SJSA1 (cell line): ENCODE data around the gene TGFBRAP1. TPM values are rescaled to one million over a fixed set of nuclear protein-coding genes. Genes with fewer than 3 reads are reported as not detected.
"Not testable (repeated sequence)": the region's sequence is repeated elsewhere in the genome, so short reads cannot be mapped to it uniquely, and the experiment has no call there.

Source experiments
- DNase-seq, 2 experiments: peaks; one replicate each; pipeline ENCODE4 v3.0.0-alpha.2; 2015 to 2020; ENCODE audit warnings: low spot score in 2 of 2, low read depth in 1 of 2
- H3K27ac ChIP-seq: fragments of 250-450 bp; sonication (Bioruptor Pico); 2 replicates; pipeline ENCODE4 v1.5.1; 2020; ENCODE audit warnings: mild to moderate bottlenecking, moderate library complexity
- H3K27me3 ChIP-seq: fragments of 250-450 bp; sonication (Bioruptor Pico); replicated peaks from 2 replicates; pipeline ENCODE4 v1.5.1; 2020; ENCODE audit warnings: mild to moderate bottlenecking, moderate library complexity
- H3K36me3 ChIP-seq: fragments of 250-450 bp; sonication (Bioruptor Pico); 2 replicates; pipeline ENCODE4 v1.5.1; 2020; ENCODE audit warnings: mild to moderate bottlenecking
- H3K4me1 ChIP-seq: fragments of 250-450 bp; sonication (Bioruptor Pico); replicated peaks from 2 replicates; pipeline ENCODE4 v1.6.1; 2021; ENCODE audit warnings: mild to moderate bottlenecking
- H3K4me3 ChIP-seq: fragments of 250-450 bp; sonication (Bioruptor Pico); 2 replicates; pipeline ENCODE4 v1.5.1; 2020; ENCODE audit warnings: mild to moderate bottlenecking
- H3K9me3 ChIP-seq: fragments of 250-450 bp; sonication (Bioruptor Pico); replicated peaks from 2 replicates; pipeline ENCODE4 v1.5.1; 2020; ENCODE audit warnings: mild to moderate bottlenecking
- total RNA-seq: library from RNA; depleted of rRNA; stranded (reverse); fragments of >200 nt; shearing (Covaris generic); gene quantifications from 2 replicates; pipeline ENCODE4 v1.2.3, GENCODE V29; 2014

Gene TGFBRAP1
- total RNA-seq, 1 experiment from 2014 or later, result 25.8 TPM

DNA sequence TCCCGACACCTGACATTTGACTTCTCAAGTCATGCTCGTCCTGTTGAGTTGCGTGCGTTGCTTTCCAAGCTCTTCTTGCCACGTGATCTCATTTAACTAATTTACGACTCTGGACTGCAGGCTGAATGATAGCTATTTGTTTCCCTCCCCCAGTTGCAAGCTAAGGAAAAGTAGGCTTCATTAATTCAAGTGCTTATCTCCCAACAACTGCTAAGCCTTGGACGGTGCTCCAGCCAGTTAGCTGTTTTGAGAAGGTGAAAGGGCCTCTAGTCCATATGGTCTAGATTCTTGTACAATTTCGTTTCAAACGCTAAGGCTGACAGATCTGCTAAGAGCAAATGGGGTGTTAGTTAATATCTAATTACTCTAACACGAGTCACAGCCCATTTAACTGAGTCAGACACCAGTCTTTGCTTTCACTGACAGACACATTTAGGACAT lies 66.9 kb downstream of the TGFBRAP1 start:
- H3K36me3 ChIP-seq, result peaks cover 19% of the 10 kb centered on the region
- H3K4me3 ChIP-seq, result no peak overlapping the region
- no peaks in the 10 kb centered on the region for H3K9me3 ChIP-seq
- no peak overlapping the region for H3K27ac ChIP-seq
- H3K4me1 ChIP-seq, result peaks cover 30% of the 10 kb centered on the region
- H3K27me3 ChIP-seq, result no peaks in the 10 kb centered on the region
- no peak for DNase-seq

DNA sequence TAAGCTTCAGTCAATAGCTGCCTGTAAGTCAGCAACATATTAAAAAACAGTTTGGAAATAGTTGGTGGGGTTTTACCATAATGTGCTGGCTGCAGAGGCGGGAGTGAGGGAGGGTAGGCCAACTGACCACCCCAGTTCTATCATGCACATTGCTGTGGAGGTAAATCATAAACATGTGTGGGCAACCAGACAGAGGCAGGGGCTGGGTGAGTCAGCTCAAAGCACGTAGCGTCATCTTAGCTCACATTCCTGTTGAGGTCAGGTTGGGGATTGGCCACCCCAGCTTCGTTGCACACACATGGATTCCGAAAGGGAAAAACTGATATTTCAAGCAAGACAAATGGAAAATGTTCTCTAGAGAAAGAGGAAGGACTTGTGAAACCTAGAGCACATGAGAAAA lies 68.5 kb downstream of the TGFBRAP1 start:
- H3K9me3 ChIP-seq, result no peaks in the 10 kb centered on the region
- peak overlapping the region; percentile 97 for H3K27ac ChIP-seq
- H3K4me3 ChIP-seq, result no peak overlapping the region
- no peaks in the 10 kb centered on the region for H3K27me3 ChIP-seq
- peaks cover 36% of the 10 kb centered on the region for H3K4me1 ChIP-seq
- peak; percentile 94 to 95 for DNase-seq
- H3K36me3 ChIP-seq, result peaks cover 8% of the 10 kb centered on the region; the same call in 1 of the 2 replicates

DNA sequence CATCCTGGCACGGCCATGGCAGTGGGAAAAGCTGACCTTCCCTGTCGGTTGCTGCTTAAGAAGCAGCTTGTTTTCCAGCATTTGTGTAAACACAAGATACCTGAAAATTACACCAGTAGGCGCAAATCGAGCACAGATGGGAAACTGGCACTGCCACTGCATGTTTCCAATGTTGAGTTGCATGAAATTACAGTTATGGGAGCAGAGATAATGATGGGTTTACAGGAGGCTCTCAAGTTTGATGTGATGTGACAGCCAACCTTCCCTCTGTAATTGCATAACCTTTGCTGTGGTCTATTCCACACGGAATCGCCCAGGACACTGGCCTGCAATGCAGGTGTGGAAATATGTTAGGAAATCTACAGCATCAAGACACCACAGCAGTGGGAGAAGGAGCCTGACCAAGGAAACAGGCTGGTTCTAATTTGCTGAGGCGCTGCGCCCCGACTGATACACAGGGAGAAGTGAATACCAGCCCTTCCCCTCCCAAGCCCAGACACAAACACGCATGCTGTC lies 70.6 kb downstream of the TGFBRAP1 start:
- H3K27ac ChIP-seq, result no peak overlapping the region
- H3K9me3 ChIP-seq, result no peaks in the 10 kb centered on the region
- peaks cover 36% of the 10 kb centered on the region for H3K4me1 ChIP-seq

DNA sequence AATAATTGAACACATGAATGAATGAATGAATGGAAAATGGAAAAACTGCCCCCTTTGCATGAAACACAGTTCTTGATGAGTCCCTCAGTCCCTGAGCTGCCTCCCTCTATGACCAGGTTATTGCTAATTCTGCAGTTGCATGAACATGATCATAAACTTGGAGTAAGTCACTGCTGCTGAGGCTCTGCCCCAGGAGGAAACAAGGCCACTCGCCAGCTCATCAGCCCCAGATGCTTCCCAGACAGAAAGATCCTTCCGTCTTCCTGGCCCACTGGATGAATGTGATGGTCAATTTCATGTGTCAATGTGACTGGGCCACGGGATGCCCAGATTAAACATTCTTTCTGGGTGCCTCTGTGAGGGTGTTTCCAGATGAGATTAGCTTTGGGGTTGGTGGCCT lies 71.6 kb downstream of the TGFBRAP1 start:
- no peak for DNase-seq
- H3K4me3 ChIP-seq, result no peak overlapping the region
- peaks cover 40% of the 10 kb centered on the region for H3K4me1 ChIP-seq
- H3K9me3 ChIP-seq, result no peaks in the 10 kb centered on the region
- H3K27ac ChIP-seq, result no peak overlapping the region
- no peaks in the 10 kb centered on the region for H3K27me3 ChIP-seq
- H3K36me3 ChIP-seq, result no peaks in the 10 kb centered on the region

More for the DNA sequence above, 70.6 kb downstream of the TGFBRAP1 start:
- DNase-seq, result no peak
- Histone ChIP-seq H3K36me3 (no peaks in the 10 kb centered on the region), H3K27me3 (no peaks in the 10 kb centered on the region), H3K4me3 (no peak overlapping the region)

DNA sequence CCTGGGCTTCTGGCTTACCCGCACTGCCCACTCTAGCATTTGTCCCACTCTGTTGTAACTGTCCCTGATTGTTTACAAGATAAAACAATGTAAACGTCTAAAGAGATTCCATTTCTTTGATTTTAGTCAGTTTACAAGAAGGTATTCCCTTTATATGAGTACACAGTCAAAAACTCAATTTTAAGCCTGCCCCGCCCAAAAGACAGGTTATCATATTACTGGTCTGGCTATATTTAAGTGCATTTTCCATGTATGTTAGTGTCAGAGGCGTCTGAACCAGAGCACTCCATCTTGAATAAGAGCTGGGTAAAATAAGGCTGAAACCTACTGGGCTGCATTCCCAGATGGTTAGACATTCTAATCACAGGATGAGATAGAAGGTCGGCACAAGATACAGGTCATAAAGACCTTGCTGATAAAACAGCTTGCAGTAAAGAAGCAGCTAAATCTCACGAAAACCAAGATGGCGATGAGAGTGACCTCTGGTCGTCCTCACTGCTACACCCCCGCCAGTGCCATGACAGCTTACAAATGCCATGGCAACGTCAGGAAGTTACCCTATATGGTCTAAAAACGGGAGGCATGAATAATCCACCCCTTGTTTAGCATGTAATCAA lies 73.0 kb downstream of the TGFBRAP1 start:
- Histone ChIP-seq H3K27me3 (no peaks in the 10 kb centered on the region), H3K36me3 (no peaks in the 10 kb centered on the region), H3K4me3 (no peak overlapping the region), H3K27ac (no peak overlapping the region), H3K4me1 (peaks cover 39% of the 10 kb centered on the region), H3K9me3 (no peaks in the 10 kb centered on the region)
- DNase-seq, result no peak

DNA sequence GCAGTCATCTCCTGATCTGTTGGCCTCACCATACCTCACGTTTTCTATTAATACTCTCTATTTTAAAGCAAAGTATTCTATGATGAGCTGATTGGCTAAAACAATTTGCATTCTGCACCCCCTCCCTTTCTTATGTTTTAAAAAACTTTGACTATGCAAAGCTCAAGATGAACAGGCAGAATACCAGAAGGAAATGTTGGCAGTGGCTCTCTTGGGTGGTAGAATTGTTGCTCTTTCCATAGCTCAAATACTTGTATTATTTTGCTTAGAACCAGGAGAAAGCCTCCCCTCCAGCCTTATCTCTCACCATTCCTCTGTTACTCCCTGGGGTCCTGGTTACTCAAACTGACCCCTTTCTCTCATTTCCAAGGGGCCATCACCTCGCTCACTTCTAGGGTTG lies 73.6 kb downstream of the TGFBRAP1 start:
- Histone ChIP-seq H3K9me3 (no peaks in the 10 kb centered on the region), H3K4me3 (no peak overlapping the region), H3K4me1 (peaks cover 34% of the 10 kb centered on the region), H3K36me3 (no peaks in the 10 kb centered on the region), H3K27me3 (no peaks in the 10 kb centered on the region), H3K27ac (no peak overlapping the region)
- DNase-seq, result no peak

DNA sequence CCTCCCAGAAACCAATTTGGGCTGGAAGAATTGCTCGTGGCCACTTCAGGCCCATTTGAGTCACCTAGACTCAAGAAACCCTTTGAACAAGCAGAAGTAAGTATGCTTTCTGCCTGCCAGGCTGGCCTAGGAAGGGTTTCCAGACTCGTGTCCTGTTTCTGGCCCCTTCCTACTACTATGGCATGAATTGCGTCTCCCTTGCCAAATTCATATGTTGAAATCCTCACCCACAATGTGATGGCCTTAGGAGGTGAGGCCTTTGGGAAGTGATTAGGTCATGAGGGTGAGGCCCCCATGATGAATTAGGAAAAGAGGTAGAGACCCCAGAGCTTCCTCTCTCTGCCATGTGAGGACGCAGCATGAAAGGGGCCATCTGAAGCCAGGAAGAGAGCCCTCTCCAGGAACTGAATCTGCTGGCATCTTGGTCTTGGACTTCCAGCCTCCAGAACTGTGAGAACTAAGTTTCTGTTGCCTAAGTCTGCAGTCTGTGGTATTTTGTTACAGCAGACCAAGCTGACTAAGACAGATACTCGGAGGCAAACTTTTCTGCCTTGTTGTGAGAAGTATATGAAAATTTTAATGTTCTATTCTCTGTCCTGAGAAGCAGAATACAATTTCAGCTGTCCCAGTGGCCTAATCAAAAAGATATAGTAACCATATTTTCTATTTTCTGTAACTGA lies 74.9 kb downstream of the TGFBRAP1 start:
- Histone ChIP-seq H3K4me1 (peaks cover 21% of the 10 kb centered on the region), H3K27ac (no peak overlapping the region), H3K27me3 (no peaks in the 10 kb centered on the region), H3K4me3 (no peak overlapping the region), H3K36me3 (no peaks in the 10 kb centered on the region), H3K9me3 (no peaks in the 10 kb centered on the region)
- DNase-seq, result no peak

DNA sequence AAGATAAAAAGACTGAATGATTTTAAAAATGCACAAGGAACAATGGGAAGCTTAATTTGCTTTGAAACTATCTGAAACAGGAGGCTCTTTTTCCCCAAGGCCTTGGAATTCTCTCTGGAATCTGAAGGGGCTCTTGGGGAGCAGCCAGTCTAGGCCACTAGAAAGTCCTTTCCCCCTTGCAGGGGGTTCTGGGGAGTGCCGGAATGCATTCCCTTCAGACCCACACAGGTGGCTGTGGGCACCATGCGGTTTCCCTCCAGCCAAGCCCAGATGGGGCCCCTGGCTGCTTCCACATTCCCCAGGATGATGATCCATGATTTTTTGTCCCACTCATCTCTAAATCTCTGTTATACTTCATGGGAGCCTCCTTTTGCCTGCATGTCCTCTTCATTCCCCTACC lies 77.3 kb downstream of the TGFBRAP1 start:
- Histone ChIP-seq H3K9me3 (no peaks in the 10 kb centered on the region), H3K4me3 (no peak overlapping the region), H3K27ac (peak overlapping the region; percentile 65), H3K4me1 (peaks cover 25% of the 10 kb centered on the region), H3K36me3 (no peaks in the 10 kb centered on the region), H3K27me3 (no peaks in the 10 kb centered on the region)
- DNase-seq, result peak; percentile 47 to 59

DNA sequence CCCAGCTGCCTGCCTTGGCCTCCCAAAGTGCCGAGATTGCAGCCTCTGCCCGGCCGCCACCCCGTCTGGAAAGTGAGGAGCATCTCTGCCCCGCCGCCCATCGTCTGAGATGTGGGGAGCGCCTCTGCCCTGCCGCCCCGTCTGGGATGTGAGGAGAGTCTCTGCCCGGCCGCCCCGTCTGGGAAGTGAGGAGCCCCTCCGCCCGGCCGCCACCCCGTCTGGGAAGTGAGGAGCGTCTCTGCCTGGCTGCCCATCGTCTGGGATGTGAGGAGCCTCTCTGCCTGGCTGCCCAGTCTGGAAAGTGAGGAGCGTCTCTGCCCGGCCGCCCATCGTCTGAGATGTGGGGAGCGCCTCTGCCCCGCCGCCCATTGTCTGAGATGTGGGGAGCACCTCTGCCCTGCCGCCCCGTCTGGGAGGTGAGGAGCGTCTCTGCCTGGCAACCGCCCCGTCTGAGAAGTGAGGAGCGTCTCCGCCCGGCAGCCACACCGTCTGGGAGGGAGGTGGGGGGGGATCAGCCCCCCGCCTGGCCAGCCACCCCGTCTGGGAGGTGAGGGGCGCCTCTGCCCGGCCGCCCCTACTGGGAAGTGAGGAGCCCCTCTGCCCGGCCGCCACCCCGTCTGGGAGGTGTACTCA lies 78.4 kb downstream of the TGFBRAP1 start:
- H3K4me1 ChIP-seq, result peaks cover 18% of the 10 kb centered on the region
- not testable (repeated sequence) for H3K9me3 ChIP-seq, H3K4me3 ChIP-seq, H3K27ac ChIP-seq, DNase-seq, H3K36me3 ChIP-seq, H3K27me3 ChIP-seq

DNA sequence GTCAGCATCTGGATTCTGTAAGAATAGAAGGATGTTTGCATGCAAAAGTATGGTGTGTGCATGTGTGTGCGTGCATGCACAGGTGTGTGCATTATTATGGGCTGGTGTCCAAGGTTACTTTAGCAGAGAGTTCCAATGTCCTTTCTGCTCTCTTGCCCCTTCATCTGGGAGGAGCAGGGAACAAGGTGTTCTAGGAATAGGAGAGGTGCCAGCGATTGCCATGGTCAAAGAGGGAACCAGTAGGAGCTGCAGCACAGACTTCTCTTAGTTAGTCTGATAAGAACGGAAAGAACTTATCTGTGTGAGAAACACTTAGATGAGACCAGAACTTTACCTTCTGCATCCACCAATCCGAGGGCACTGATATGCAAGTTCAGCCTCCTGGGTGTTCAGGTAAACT lies 79.6 kb downstream of the TGFBRAP1 start:
- no peak overlapping the region for H3K4me3 ChIP-seq
- no peaks in the 10 kb centered on the region for H3K9me3 ChIP-seq
- no peaks in the 10 kb centered on the region for H3K36me3 ChIP-seq
- no peak for DNase-seq
- no peaks in the 10 kb centered on the region for H3K27me3 ChIP-seq
- H3K27ac ChIP-seq, result no peak overlapping the region
- peaks cover 18% of the 10 kb centered on the region for H3K4me1 ChIP-seq

DNA sequence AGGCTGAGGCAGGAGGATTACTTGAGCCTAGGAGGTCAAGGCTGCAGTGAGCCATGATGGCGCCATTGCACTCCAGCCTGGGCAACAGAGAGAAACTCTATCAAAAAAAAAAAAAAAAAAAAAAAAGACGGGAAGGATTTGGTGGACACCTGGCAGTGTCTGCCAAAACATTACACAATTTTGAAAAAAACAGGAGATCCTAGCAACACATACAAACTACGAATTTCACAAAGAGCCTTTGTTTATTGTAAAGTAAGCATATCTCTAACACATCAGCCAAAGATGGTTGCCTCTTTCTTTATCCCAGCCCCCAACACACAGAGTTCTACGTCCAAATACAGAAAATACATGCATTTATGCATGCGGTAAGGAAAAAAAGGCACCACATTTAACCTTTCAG lies 80.4 kb downstream of the TGFBRAP1 start:
- DNase-seq, result no peak

DNA sequence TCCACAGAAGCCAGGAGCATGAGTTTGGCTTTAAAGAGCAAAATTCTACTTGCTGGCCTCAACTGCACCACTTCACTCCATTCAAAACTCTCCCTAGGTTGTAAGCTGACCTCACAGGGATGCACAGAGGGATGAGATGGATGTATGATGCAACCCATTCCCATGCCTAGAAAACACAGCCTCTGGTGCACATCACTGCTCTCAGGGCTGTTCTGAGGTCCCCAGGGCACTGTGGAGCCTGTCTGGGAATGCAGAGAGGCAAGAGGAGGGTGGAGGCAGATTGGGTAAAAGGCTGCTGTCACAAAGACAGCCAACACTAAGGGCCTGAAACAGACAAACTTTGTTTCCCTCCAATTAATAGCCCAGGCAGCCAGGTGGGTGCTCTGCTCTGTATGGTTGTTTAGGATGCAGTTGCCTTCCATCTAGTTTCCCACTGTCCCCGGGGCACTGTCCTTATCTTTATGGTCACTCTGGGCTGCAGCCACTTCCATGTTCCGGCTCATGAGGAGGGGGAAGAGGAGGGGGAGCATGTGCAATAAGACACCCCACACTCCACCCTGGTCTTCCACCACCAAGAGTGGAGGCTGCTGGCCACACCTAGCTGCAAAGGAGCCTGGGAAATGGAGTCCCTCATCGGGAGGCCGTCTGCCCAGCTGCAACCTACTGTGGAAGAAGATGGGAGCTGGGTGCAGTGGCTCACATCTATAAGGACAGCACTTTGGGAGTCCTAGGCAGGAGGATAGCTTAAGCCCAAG lies 81.0 kb downstream of the TGFBRAP1 start:
- no peaks in the 10 kb centered on the region for H3K27me3 ChIP-seq
- no peak overlapping the region for H3K27ac ChIP-seq
- peaks cover 18% of the 10 kb centered on the region for H3K4me1 ChIP-seq
- DNase-seq, result no peak
- no peaks in the 10 kb centered on the region for H3K9me3 ChIP-seq
- H3K4me3 ChIP-seq, result no peak overlapping the region
- no peaks in the 10 kb centered on the region for H3K36me3 ChIP-seq

More for the DNA sequence above, 80.4 kb downstream of the TGFBRAP1 start:
- peaks cover 18% of the 10 kb centered on the region for H3K4me1 ChIP-seq
- H3K36me3 ChIP-seq, result no peaks in the 10 kb centered on the region
- H3K27me3 ChIP-seq, result no peaks in the 10 kb centered on the region
- H3K9me3 ChIP-seq, result no peaks in the 10 kb centered on the region
- no peak overlapping the region for H3K4me3 ChIP-seq
- H3K27ac ChIP-seq, result no peak overlapping the region

DNA sequence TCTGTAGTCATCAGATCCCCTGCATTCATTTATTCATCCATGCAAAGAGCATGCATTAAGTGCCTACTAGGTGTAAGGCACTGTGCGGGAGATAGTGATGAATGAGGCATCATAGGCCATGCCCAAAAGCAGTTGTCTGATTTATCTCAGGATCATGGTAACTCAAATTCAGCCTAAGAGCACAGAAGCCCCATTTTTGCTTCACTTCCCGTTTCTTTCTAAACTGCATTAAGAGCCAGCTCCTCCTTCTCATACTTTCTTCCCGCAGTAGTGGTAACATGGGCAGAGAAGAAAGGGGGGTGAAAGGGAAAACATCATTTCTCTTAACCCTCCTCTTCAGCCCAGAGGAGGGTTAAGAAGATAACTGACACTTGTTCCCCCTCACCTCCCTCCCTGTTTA lies 85.1 kb downstream of the TGFBRAP1 start:
- no peak for DNase-seq
- no peaks in the 10 kb centered on the region for H3K36me3 ChIP-seq

More for the DNA sequence above, 85.1 kb downstream of the TGFBRAP1 start:
- H3K9me3 ChIP-seq, result no peaks in the 10 kb centered on the region
- no peaks in the 10 kb centered on the region for H3K27me3 ChIP-seq
- no peak overlapping the region for H3K4me3 ChIP-seq
- H3K4me1 ChIP-seq, result peaks cover 18% of the 10 kb centered on the region
- H3K27ac ChIP-seq, result no peak overlapping the region
